ENCODE data around the gene ARMC9. TPM values are rescaled to one million over a fixed set of nuclear protein-coding genes. Genes with fewer than 3 reads are reported as not detected.

Gene ARMC9
- total RNA-seq, 1 experiment from 2014 or later: 3.3 TPM

GRCh38 chr2:231223001-231223375, 24.6 kb downstream of the ARMC9 start:
- Histone ChIP-seq H3K36me3 (ENCODE audit: control insufficient read depth, insufficient read depth, low read length) (no peaks in the 10 kb centered on the region), H3K9me3 (no peaks in the 10 kb centered on the region), H3K4me3 (ENCODE audit: low read depth, low read length) (no peak overlapping the region), H3K27me3 (replicated peaks; ENCODE audit: control insufficient read depth, insufficient read depth, low read length) (no peaks in the 10 kb centered on the region), H3K4me1 (no peaks in the 10 kb centered on the region)
- Mint-ChIP-seq H3K27ac (ENCODE audit: unreplicated experiment) (no peak overlapping the region), H3K27me3 (ENCODE audit: insufficient read depth, unreplicated experiment) (no peaks in the 10 kb centered on the region), H3K36me3 (ENCODE audit: insufficient read depth, unreplicated experiment) (peaks cover 6% of the 10 kb centered on the region), H3K4me1 (ENCODE audit: low read depth, unreplicated experiment) (peaks cover 6% of the 10 kb centered on the region), H3K9me3 (ENCODE audit: unreplicated experiment) (no peaks in the 10 kb centered on the region), H3K4me3 (ENCODE audit: unreplicated experiment) (no peak overlapping the region)
- BruUV-seq (replicated peaks): no TSS peak
- no peak for DNase-seq
- TF ChIP-seq CTCF (IDR thresholded peaks at IDR 0.05; ENCODE audit: insufficient read depth in 1 of 2, low read depth in 1 of 2, low read length in 1 of 2, severe bottlenecking in 1 of 2, unreplicated experiment in 1 of 2): no peak
- intact Hi-C loops (cut with micrococcal nuclease; ENCODE audit: unreplicated experiment): no loop called here
- POLR2A ChIA-PET: no interaction called here
- CTCF ChIA-PET: no interaction called here

- TF ChIP-seq CTCF (IDR thresholded peaks at IDR 0.05; ENCODE audit: insufficient read depth in 1 of 2, low read depth in 1 of 2, low read length in 1 of 2, severe bottlenecking in 1 of 2, unreplicated experiment in 1 of 2): no peak
- no peaks in the 10 kb centered on the region for H3K36me3 ChIP-seq (ENCODE audit: control insufficient read depth, insufficient read depth, low read length)
- POLR2A ChIA-PET: no interaction called here
- no peaks in the 10 kb centered on the region for H3K27me3 ChIP-seq (replicated peaks; ENCODE audit: control insufficient read depth, insufficient read depth, low read length)
- no peaks in the 10 kb centered on the region for H3K9me3 Mint-ChIP-seq (ENCODE audit: unreplicated experiment)
- H3K9me3 ChIP-seq: no peaks in the 10 kb centered on the region
- H3K4me1 Mint-ChIP-seq (ENCODE audit: low read depth, unreplicated experiment): peaks cover 6% of the 10 kb centered on the region
- H3K4me3 ChIP-seq (ENCODE audit: low read depth, low read length): no peak overlapping the region
- H3K36me3 Mint-ChIP-seq (ENCODE audit: insufficient read depth, unreplicated experiment): peaks cover 6% of the 10 kb centered on the region
- DNase-seq: no peak
- no peaks in the 10 kb centered on the region for H3K27me3 Mint-ChIP-seq (ENCODE audit: insufficient read depth, unreplicated experiment)
- intact Hi-C loops (cut with micrococcal nuclease; ENCODE audit: unreplicated experiment): no loop called here
- H3K27ac Mint-ChIP-seq (ENCODE audit: unreplicated experiment): no peak overlapping the region
- no peak overlapping the region for H3K4me3 Mint-ChIP-seq (ENCODE audit: unreplicated experiment)
- no peaks in the 10 kb centered on the region for H3K4me1 ChIP-seq
- BruUV-seq (replicated peaks): no TSS peak
- CTCF ChIA-PET: interaction anchor here (0.7 kb wide), 1 partner anchor 228 kb away, joined by 3 read pairs; no protein-coding TSS in a partner anchor
Measured at GRCh38 chr2:231223458-231223976, 25.1 kb downstream of the ARMC9 start.

- intact Hi-C loops (cut with micrococcal nuclease; ENCODE audit: unreplicated experiment): loop anchor here (1.0 to 2.0 kb wide), 3 partner anchors 69 to 225 kb away; partner anchors contain the start of gene B3GNT7
- H3K36me3 ChIP-seq (ENCODE audit: control insufficient read depth, insufficient read depth, low read length): no peaks in the 10 kb centered on the region
- peak; percentile 59 to 63 for DNase-seq
- no peaks in the 10 kb centered on the region for H3K27me3 ChIP-seq (replicated peaks; ENCODE audit: control insufficient read depth, insufficient read depth, low read length)
- H3K27ac Mint-ChIP-seq (ENCODE audit: unreplicated experiment): no peak overlapping the region
- H3K4me1 Mint-ChIP-seq (ENCODE audit: low read depth, unreplicated experiment): peaks cover 6% of the 10 kb centered on the region
- no TSS peak for BruUV-seq (replicated peaks)
- no peaks in the 10 kb centered on the region for H3K4me1 ChIP-seq
- no peak overlapping the region for H3K4me3 Mint-ChIP-seq (ENCODE audit: unreplicated experiment)
- peak; percentile 68 to 71 for TF ChIP-seq CTCF (IDR thresholded peaks at IDR 0.05; ENCODE audit: insufficient read depth in 1 of 2, low read depth in 1 of 2, low read length in 1 of 2, severe bottlenecking in 1 of 2, unreplicated experiment in 1 of 2)
- H3K27me3 Mint-ChIP-seq (ENCODE audit: insufficient read depth, unreplicated experiment): no peaks in the 10 kb centered on the region
- POLR2A ChIA-PET: interaction anchor here (0.6 kb wide), 1 partner anchor 15 kb away, joined by 5 read pairs; no protein-coding TSS in a partner anchor
- no peak overlapping the region for H3K4me3 ChIP-seq (ENCODE audit: low read depth, low read length)
- no peaks in the 10 kb centered on the region for H3K9me3 Mint-ChIP-seq (ENCODE audit: unreplicated experiment)
- H3K9me3 ChIP-seq: no peaks in the 10 kb centered on the region
- no peaks in the 10 kb centered on the region for H3K36me3 Mint-ChIP-seq (ENCODE audit: insufficient read depth, unreplicated experiment)
- CTCF ChIA-PET: interaction anchor here (1.1 to 1.4 kb wide), 2 partner anchors 173 to 224 kb away, joined by 3 to 5 read pairs; no protein-coding TSS in a partner anchor
Measured at GRCh38 chr2:231227310-231228162, 29.1 kb downstream of the ARMC9 start.
